CD14-positive monocyte (primary cell): ENCODE data around the gene KLHL14. TPM values are rescaled to one million over a fixed set of nuclear protein-coding genes. Genes with fewer than 3 reads are reported as not detected.

Experiments
- DNase-seq, 3 donors: peaks; one replicate each; pipeline ENCODE4 v3.0.0-alpha.2; 2011 to 2022
- H2AFZ ChIP-seq: 2 replicates; pipeline ENCODE4 v1.6.0; 2012; ENCODE audit warnings: mild to moderate bottlenecking, low read depth, low read length, inconsistent platforms; ENCODE audit not compliant: insufficient read depth, poor library complexity, severe bottlenecking
- H3K27ac ChIP-seq, 2 donors: 1 replicate in 1 of 2; 2 replicates in 1 of 2; pipeline ENCODE4 v1.5.1; 2012 to 2013; ENCODE audit warnings: low read length in 2 of 2, control low read depth in 1 of 2, inconsistent platforms in 1 of 2, low read depth in 1 of 2, mild to moderate bottlenecking in 1 of 2
- H3K27me3 ChIP-seq, 2 donors: one replicate each; pipeline versions ENCODE4 v1.6.0 to v1.6.1; 2011 to 2013; ENCODE audit warnings: low read length in 2 of 2; ENCODE audit not compliant: control insufficient read depth in 2 of 2, insufficient read depth in 2 of 2
- H3K36me3 ChIP-seq, 2 donors: replicated peaks in 1 of 2; 1 replicate in 1 of 2; 2 replicates in 1 of 2; pipeline versions ENCODE4 v1.5.1 to v1.6.1; 2012 to 2013; ENCODE audit warnings: low read length in 2 of 2, control low read depth in 1 of 2, inconsistent platforms in 1 of 2, mild to moderate bottlenecking in 1 of 2; ENCODE audit not compliant: insufficient read depth in 2 of 2, control insufficient read depth in 1 of 2
- H3K4me1 ChIP-seq, 2 donors: 1 replicate in 1 of 2; 2 replicates in 1 of 2; pipeline versions ENCODE4 v1.5.1 to v1.6.1; 2012 to 2013; ENCODE audit warnings: low read length in 2 of 2, control low read depth in 1 of 2, inconsistent platforms in 1 of 2, mild to moderate bottlenecking in 1 of 2, moderate library complexity in 1 of 2; ENCODE audit not compliant: insufficient read depth in 2 of 2, control insufficient read depth in 1 of 2
- H3K4me2 ChIP-seq: replicated peaks from 2 replicates; pipeline ENCODE3; 2012; ENCODE audit warnings: low read length, moderate library complexity, mild to moderate bottlenecking; ENCODE audit not compliant: poor library complexity, severe bottlenecking; ENCODE audit errors: extremely low read depth
- H3K4me3 ChIP-seq, 3 experiments: fragments of 200-600 bp in 1 of 3; sonication (generic) in 1 of 3; replicated peaks in 1 of 3; 1 replicate in 2 of 3; 2 replicates in 1 of 3; pipeline ENCODE4 v1.5.1; 2011 to 2013; ENCODE audit warnings: low read length in 3 of 3, mild to moderate bottlenecking in 3 of 3, control low read depth in 2 of 3, low read depth in 2 of 3, inconsistent platforms in 1 of 3, moderate library complexity in 1 of 3
- H3K79me2 ChIP-seq: 2 replicates; pipeline ENCODE4 v1.6.0; 2012; ENCODE audit warnings: mild to moderate bottlenecking, control low read depth, inconsistent platforms, low read length, moderate library complexity; ENCODE audit not compliant: insufficient read depth
- H3K9ac ChIP-seq: 2 replicates; pipeline ENCODE4 v1.6.0; 2017; ENCODE audit warnings: low read length, mild to moderate bottlenecking; ENCODE audit not compliant: insufficient read depth, poor library complexity, severe bottlenecking
- H3K9me3 ChIP-seq, 2 donors: replicated peaks in 1 of 2; 1 replicate in 1 of 2; 2 replicates in 1 of 2; pipeline versions ENCODE4 v1.5.1 to v1.6.1; 2012 to 2013; ENCODE audit warnings: low read length in 2 of 2, control low read depth in 1 of 2; ENCODE audit not compliant: control insufficient read depth in 1 of 2, insufficient read depth in 1 of 2
- H4K20me1 ChIP-seq: 2 replicates; pipeline ENCODE4 v1.6.0; 2012; ENCODE audit warnings: mild to moderate bottlenecking, low read length, control low read depth, moderate library complexity; ENCODE audit not compliant: insufficient read depth
- H3K27ac Mint-ChIP-seq, 7 donors: one replicate each; pipeline ENCODE4 v1.8.0; 2020; ENCODE audit warnings: mild to moderate bottlenecking in 7 of 7, mixed read lengths in 7 of 7, moderate library complexity in 6 of 7, inconsistent platforms in 2 of 7
- H3K27me3 Mint-ChIP-seq, 3 donors: one replicate each; pipeline ENCODE4 v1.8.0; 2021 to 2022; ENCODE audit warnings: low read depth in 3 of 3, mild to moderate bottlenecking in 3 of 3, mixed read lengths in 3 of 3, moderate library complexity in 3 of 3, inconsistent platforms in 1 of 3
- H3K36me3 Mint-ChIP-seq, 2 donors: one replicate each; pipeline ENCODE4 v1.8.0; 2020; ENCODE audit warnings: mixed read lengths in 2 of 2, inconsistent platforms in 1 of 2, mild to moderate bottlenecking in 1 of 2
- H3K4me1 Mint-ChIP-seq: one replicate; pipeline ENCODE4 v1.8.0; 2020; ENCODE audit warnings: mild to moderate bottlenecking, mixed read lengths
- H3K4me3 Mint-ChIP-seq, 2 donors: one replicate each; pipeline ENCODE4 v1.8.0; 2020; ENCODE audit warnings: mild to moderate bottlenecking in 2 of 2, mixed read lengths in 2 of 2, moderate library complexity in 1 of 2
- H3K9me3 Mint-ChIP-seq, 7 donors: one replicate each; pipeline ENCODE4 v1.8.0; 2020 to 2022; ENCODE audit warnings: mixed read lengths in 7 of 7, mild to moderate bottlenecking in 6 of 7, moderate library complexity in 6 of 7, inconsistent platforms in 2 of 7
- CTCF ChIP-seq: fragments of 200-600 bp; IDR thresholded peaks from one replicate; pipeline ENCODE4 v1.8.0; 2022; ENCODE audit warnings: antibody characterized with exemption, mild to moderate bottlenecking
- WGBS: methylation state at CpG from one replicate; pipeline ENCODE4 v1.1.5; 2013; ENCODE audit warnings: missing lambda C conversion rate; ENCODE audit not compliant: insufficient coverage; 5-methylcytosine and 5-hydroxymethylcytosine counted together
- intact Hi-C, 2 donors: fragments of 100-400 bp; cut with micrococcal nuclease; formaldehyde crosslinking; loops; one replicate each; pipeline versions ENCODE4 v1.15.0 to v1.15.1; 2023
- polyA plus RNA-seq, 3 donors: library from polyadenylated mRNA; depleted of rRNA in 1 of 3; unstranded in 2 of 3; stranded (reverse) in 1 of 3; fragments of 300-500 nt in 2 of 3; fragments of >200 nt in 1 of 3; fragmentation: Illumina TruSeq in 2 of 3; gene quantifications; 1 replicate in 2 of 3; 2 replicates in 1 of 3; pipeline ENCODE4 v1.2.3, GENCODE V29; 2012 to 2021

The KLHL14 gene
- polyA plus RNA-seq, 3 donors, result 0.08 TPM; not detected in 2

- H2AFZ ChIP-seq, result no peak overlapping the region
- no peaks in the 10 kb centered on the region for H4K20me1 ChIP-seq
- no peak overlapping the region for H3K4me2 ChIP-seq
- H3K36me3 ChIP-seq, result no peaks in the 10 kb centered on the region
- no peaks in the 10 kb centered on the region for H3K79me2 ChIP-seq
- Mint-ChIP-seq H3K27ac (no peak overlapping the region), H3K9me3 (peaks cover 0 to 3% (median 0%) of the 10 kb centered on the region in 7 donors), H3K4me1 (no peaks in the 10 kb centered on the region), H3K4me3 (no peak overlapping the region), H3K27me3 (peaks cover 0 to 5% (median 0%) of the 10 kb centered on the region in 3 donors), H3K36me3 (no peaks in the 10 kb centered on the region)
- no peak for TF ChIP-seq CTCF
- no peak overlapping the region for H3K27ac ChIP-seq
- no peak overlapping the region for H3K9ac ChIP-seq
- no peaks in the 10 kb centered on the region for H3K9me3 ChIP-seq
- no peaks in the 10 kb centered on the region for H3K4me1 ChIP-seq
- DNase-seq, result no peak
- intact Hi-C loops, result no loop called here
- no peaks in the 10 kb centered on the region for H3K27me3 ChIP-seq
- no peak overlapping the region for H3K4me3 ChIP-seq
- no CpG with 5 or more reads among the region's 2 CpGs for WGBS
Measured at GRCh38 chr18:32735781-32736180, 37.0 kb downstream of the KLHL14 start.

- Mint-ChIP-seq H3K27me3 (peaks cover 0 to 6% (median 0%) of the 10 kb centered on the region in 3 donors), H3K4me3 (no peak overlapping the region), H3K27ac (no peak overlapping the region), H3K36me3 (no peaks in the 10 kb centered on the region), H3K4me1 (peaks cover 2% of the 10 kb centered on the region), H3K9me3 (peaks cover 0 to 3% (median 0%) of the 10 kb centered on the region in 7 donors)
- Histone ChIP-seq H3K9ac (no peak overlapping the region), H3K27ac (no peak overlapping the region), H3K4me1 (no peaks in the 10 kb centered on the region), H3K4me3 (no peak overlapping the region), H4K20me1 (no peaks in the 10 kb centered on the region), H3K9me3 (no peaks in the 10 kb centered on the region), H3K36me3 (no peaks in the 10 kb centered on the region), H2AFZ (no peak overlapping the region), H3K4me2 (no peak overlapping the region), H3K79me2 (no peaks in the 10 kb centered on the region), H3K27me3 (no peaks in the 10 kb centered on the region)
- intact Hi-C loops, result no loop called here
- 100% methylated on average over 1 of the region's 2 CpGs for WGBS
- no peak for TF ChIP-seq CTCF
- DNase-seq, result no peak
Measured at GRCh38 chr18:32734442-32734841, 38.4 kb downstream of the KLHL14 start.
